ENCODE measurements around the gene CROCC2. TPM values are rescaled to one million over a fixed set of nuclear protein-coding genes. Genes with fewer than 3 reads are reported as not detected.

Gene CROCC2
- total RNA-seq, 4 donors from 2014 or later, result not detected

DNA sequence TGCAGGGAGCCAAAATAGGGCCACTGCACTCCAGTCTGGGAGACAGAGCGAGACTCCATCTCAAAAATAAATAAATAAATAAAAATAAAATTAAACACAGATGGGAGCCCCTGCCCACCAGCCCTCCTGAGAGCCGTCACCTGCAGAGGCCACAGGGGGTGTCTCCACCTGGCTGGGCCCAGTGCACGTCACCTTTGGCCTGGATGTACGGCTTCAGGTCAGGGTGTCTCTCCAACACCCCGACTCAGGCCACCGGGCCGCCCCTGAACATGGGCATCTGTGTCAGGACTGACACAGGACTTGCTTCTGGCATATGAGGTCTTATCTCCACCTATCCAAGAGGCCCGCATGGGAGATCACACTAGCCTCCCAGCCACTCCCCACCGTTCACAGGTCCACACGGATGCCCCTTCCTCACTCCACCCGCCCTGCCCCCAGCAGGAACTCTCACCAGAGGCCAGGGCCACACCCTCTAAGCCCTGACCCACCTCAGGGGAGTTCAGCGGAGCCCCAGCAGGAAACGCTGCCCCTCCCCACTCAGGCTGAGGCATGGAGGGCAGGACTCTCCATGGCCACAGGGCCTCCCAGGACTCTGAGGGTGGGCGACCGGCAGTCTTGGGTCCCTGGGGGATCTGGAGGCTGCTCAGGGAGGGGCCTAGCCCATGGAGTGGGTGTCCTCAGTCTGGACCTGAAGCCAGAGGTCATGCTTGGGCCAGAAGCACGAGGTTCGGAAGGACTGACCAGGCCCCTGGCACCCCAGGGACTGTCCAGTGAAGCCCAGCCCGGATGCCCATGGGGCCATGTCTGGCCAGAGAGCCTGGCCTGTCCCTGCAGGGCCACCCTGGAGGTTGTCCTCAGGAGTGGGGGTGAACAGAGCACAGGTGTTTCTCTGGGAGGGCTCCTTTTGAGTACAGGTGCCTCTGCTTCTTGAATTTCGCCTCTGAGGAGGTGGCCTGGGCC, 1.6 kb upstream of the CROCC2 start:
- 84 to 96% methylated on average over 3 to 17 of the region's 19 CpGs for WGBS, 2 donors (ENCODE audit: low coverage in 1 of 2)
- no peaks in the 10 kb centered on the region for H3K4me1 ChIP-seq
- in situ Hi-C loops (cut with MboI; ENCODE audit: low pct_ligation_motif_present in 1 of 4, low pct_unique_long_range_greater_than_20kb in 1 of 4, low sequenced_read_pairs in 3 of 4) (no loop called here), intact Hi-C loops (cut with DNase I; ENCODE audit: low total_unique reads) (no loop called here)
- TF ChIP-seq POLR2A (IDR thresholded peaks at IDR 0.05), result no peak
- no peak for TF ChIP-seq POLR2AphosphoS5 (IDR thresholded peaks at IDR 0.05)
- TF ChIP-seq, protein P1, sequence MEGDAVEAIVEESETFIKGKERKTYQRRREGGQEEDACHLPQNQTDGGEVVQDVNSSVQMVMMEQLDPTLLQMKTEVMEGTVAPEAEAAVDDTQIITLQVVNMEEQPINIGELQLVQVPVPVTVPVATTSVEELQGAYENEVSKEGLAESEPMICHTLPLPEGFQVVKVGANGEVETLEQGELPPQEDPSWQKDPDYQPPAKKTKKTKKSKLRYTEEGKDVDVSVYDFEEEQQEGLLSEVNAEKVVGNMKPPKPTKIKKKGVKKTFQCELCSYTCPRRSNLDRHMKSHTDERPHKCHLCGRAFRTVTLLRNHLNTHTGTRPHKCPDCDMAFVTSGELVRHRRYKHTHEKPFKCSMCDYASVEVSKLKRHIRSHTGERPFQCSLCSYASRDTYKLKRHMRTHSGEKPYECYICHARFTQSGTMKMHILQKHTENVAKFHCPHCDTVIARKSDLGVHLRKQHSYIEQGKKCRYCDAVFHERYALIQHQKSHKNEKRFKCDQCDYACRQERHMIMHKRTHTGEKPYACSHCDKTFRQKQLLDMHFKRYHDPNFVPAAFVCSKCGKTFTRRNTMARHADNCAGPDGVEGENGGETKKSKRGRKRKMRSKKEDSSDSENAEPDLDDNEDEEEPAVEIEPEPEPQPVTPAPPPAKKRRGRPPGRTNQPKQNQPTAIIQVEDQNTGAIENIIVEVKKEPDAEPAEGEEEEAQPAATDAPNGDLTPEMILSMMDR (IDR thresholded peaks at IDR 0.05), result no peak
- no peak for TF ChIP-seq EP300 (IDR thresholded peaks at IDR 0.05; ENCODE audit: low read depth)
- H3K27ac ChIP-seq, result no peak overlapping the region
- no peak overlapping the region for H3K4me3 ChIP-seq
- H3K27me3 ChIP-seq, result peaks cover 54% of the 10 kb centered on the region
- DNase-seq, result no peak
- H3K36me3 ChIP-seq, result no peaks in the 10 kb centered on the region
- H3K9me3 ChIP-seq, result no peaks in the 10 kb centered on the region

DNA sequence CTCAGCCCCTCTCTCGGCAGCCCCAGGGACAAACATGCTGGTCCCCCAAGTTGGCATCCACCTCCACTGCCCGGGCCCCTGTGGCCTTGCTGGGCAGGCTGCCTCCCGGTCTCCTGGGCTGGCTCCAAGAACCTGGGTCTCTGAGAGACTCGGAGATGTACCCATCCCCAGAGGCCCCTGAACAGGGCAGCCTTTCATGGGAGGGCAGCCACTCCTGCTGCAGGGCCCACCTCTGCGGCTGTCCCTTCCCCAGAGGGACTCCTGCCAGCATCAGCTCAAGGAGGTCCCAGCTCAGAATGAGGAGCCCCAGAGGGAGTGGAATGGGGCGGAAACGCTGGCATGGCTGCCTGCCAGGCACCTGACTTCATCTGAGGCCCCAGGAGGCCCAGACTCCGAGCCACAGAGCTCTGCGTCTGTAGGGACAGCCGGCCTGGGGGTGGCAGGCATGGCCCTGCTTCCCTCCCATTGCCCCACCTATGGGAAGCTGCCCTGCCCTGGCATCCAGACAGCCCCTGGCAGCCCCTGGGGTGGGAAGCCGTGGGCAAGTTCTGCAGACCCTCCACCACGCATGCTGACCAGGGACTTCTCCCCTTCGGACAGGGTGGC, 857 bp upstream of the CROCC2 start:
- no peaks in the 10 kb centered on the region for H3K36me3 ChIP-seq
- no peak overlapping the region for H3K4me3 ChIP-seq
- no peaks in the 10 kb centered on the region for H3K4me1 ChIP-seq
- H3K27me3 ChIP-seq, result peaks cover 60% of the 10 kb centered on the region
- WGBS, 2 donors (ENCODE audit: low coverage in 1 of 2), result 60% methylated on average over 11 of the region's 13 CpGs; no CpG with 5 or more reads in 1 of the 2 donors
- no peak overlapping the region for H3K27ac ChIP-seq
- no peaks in the 10 kb centered on the region for H3K9me3 ChIP-seq
- intact Hi-C loops (cut with DNase I; ENCODE audit: low total_unique reads) (no loop called here), in situ Hi-C loops (cut with MboI; ENCODE audit: low pct_ligation_motif_present in 1 of 4, low pct_unique_long_range_greater_than_20kb in 1 of 4, low sequenced_read_pairs in 3 of 4) (no loop called here)
- DNase-seq, result no peak
- TF ChIP-seq EP300 (IDR thresholded peaks at IDR 0.05; ENCODE audit: low read depth), result no peak
- TF ChIP-seq POLR2A (IDR thresholded peaks at IDR 0.05), result no peak
- TF ChIP-seq, protein P1 (IDR thresholded peaks at IDR 0.05), result no peak
- no peak for TF ChIP-seq POLR2AphosphoS5 (IDR thresholded peaks at IDR 0.05)

GRCh38 chr2:240906911-240907590, 915 bp downstream of the CROCC2 start:
- intact Hi-C loops (cut with DNase I; ENCODE audit: low total_unique reads), result no loop called here
- Histone ChIP-seq H3K4me1 (no peaks in the 10 kb centered on the region), H3K9me3 (no peaks in the 10 kb centered on the region)

More at GRCh38 chr2:240906911-240907590, 915 bp downstream of the CROCC2 start:
- in situ Hi-C loops (cut with MboI; ENCODE audit: low pct_ligation_motif_present in 1 of 4, low pct_unique_long_range_greater_than_20kb in 1 of 4, low sequenced_read_pairs in 3 of 4), result no loop called here
- no peak for TF ChIP-seq POLR2A (IDR thresholded peaks at IDR 0.05)
- TF ChIP-seq POLR2AphosphoS5 (IDR thresholded peaks at IDR 0.05), result no peak
- TF ChIP-seq, protein P1 (IDR thresholded peaks at IDR 0.05), result no peak
- TF ChIP-seq EP300 (IDR thresholded peaks at IDR 0.05; ENCODE audit: low read depth), result no peak
- WGBS, 2 donors (ENCODE audit: low coverage in 1 of 2), result 57% methylated on average over 21 of the region's 22 CpGs; no CpG with 5 or more reads in 1 of the 2 donors
- DNase-seq, result no peak
- peaks cover 57% of the 10 kb centered on the region for H3K27me3 ChIP-seq
- no peak overlapping the region for H3K27ac ChIP-seq
- no peak overlapping the region for H3K4me3 ChIP-seq
- no peaks in the 10 kb centered on the region for H3K36me3 ChIP-seq
